GM18909 (cell line): ENCODE measurements around the gene DPEP1.
"Not testable (repeated sequence)": the region's sequence is repeated elsewhere in the genome, so short reads cannot be mapped to it uniquely, and the experiment has no call there.

Source experiments
- ATAC-seq: cut with Tn5 transposase; IDR thresholded peaks from one replicate; pipeline ENCODE4 v1.9.1; 2021; ENCODE audit warnings: mild to moderate bottlenecking; ENCODE audit not compliant: unreplicated experiment, poor library complexity

Gene DPEP1

GRCh38 chr16:89615596-89616090 is 2.2 kb downstream of the DPEP1 start:
- no peak for ATAC-seq

- no peak for ATAC-seq
Measured at GRCh38 chr16:89616623-89617022, 3.2 kb downstream of the DPEP1 start.

- ATAC-seq, result no peak
Measured at GRCh38 chr16:89617036-89617435, 3.6 kb downstream of the DPEP1 start.

GRCh38 chr16:89618109-89618998 is 4.9 kb downstream of the DPEP1 start:
- ATAC-seq, result no peak

- no peak for ATAC-seq
Measured at GRCh38 chr16:89619840-89620239, 6.4 kb downstream of the DPEP1 start.

GRCh38 chr16:89620406-89620841 is 7.0 kb downstream of the DPEP1 start:
- ATAC-seq, result no peak

GRCh38 chr16:89621136-89621697 is 7.8 kb downstream of the DPEP1 start:
- no peak for ATAC-seq

- ATAC-seq, result no peak
Measured at GRCh38 chr16:89621698-89622409, 8.4 kb downstream of the DPEP1 start.

GRCh38 chr16:89623511-89624261 is 10.2 kb downstream of the DPEP1 start:
- no peak for ATAC-seq

- ATAC-seq, result no peak
Measured at GRCh38 chr16:89624777-89625761, 11.6 kb downstream of the DPEP1 start.

- ATAC-seq, result no peak
Measured at GRCh38 chr16:89629827-89630610, 16.6 kb downstream of the DPEP1 start.

- ATAC-seq, result no peak
Measured at GRCh38 chr16:89633064-89633631, 19.7 kb downstream of the DPEP1 start.

- ATAC-seq, result not testable (repeated sequence)
Measured at GRCh38 chr16:89634463-89635385, 21.3 kb downstream of the DPEP1 start.

- ATAC-seq, result no peak
Measured at GRCh38 chr16:89636663-89637062, 23.2 kb downstream of the DPEP1 start.

GRCh38 chr16:89637379-89637778 is 23.9 kb downstream of the DPEP1 start:
- ATAC-seq, result no peak

- no peak for ATAC-seq
Measured at GRCh38 chr16:89638455-89638854, 25.0 kb downstream of the DPEP1 start.

GRCh38 chr16:89639385-89639784 is 25.9 kb downstream of the DPEP1 start:
- no peak for ATAC-seq
